GM18526 (cell line): ENCODE results near the gene SLC39A6.

ENCODE experiments used
- POLR2A ChIP-seq: IDR thresholded peaks from 3 replicates; pipeline ENCODE4 v1.6.1; 2011; ENCODE audit not compliant: insufficient read length; ENCODE audit errors: extremely low read depth

The SLC39A6 gene

GRCh38 chr18:36124841-36125240, 4.3 kb downstream of the SLC39A6 start:
- no peak for TF ChIP-seq POLR2A

GRCh38 chr18:36120297-36120696, 8.8 kb downstream of the SLC39A6 start:
- TF ChIP-seq POLR2A: no peak

- no peak for TF ChIP-seq POLR2A
Measured at GRCh38 chr18:36114738-36115137, 14.4 kb downstream of the SLC39A6 start.

GRCh38 chr18:36114251-36114650, 14.9 kb downstream of the SLC39A6 start:
- no peak for TF ChIP-seq POLR2A

GRCh38 chr18:36112302-36112701, 16.8 kb downstream of the SLC39A6 start:
- no peak for TF ChIP-seq POLR2A

GRCh38 chr18:36109737-36110136, 19.4 kb downstream of the SLC39A6 start:
- no peak for TF ChIP-seq POLR2A

- TF ChIP-seq POLR2A: no peak
Measured at GRCh38 chr18:36108601-36109000, 20.5 kb downstream of the SLC39A6 start.

GRCh38 chr18:36108196-36108595, 20.9 kb downstream of the SLC39A6 start:
- TF ChIP-seq POLR2A: no peak

- TF ChIP-seq POLR2A: no peak
Measured at GRCh38 chr18:36107477-36107876, 21.7 kb downstream of the SLC39A6 start.

- no peak for TF ChIP-seq POLR2A
Measured at GRCh38 chr18:36104749-36105148, 24.4 kb downstream of the SLC39A6 start.

GRCh38 chr18:36101943-36102342, 27.2 kb downstream of the SLC39A6 start:
- no peak for TF ChIP-seq POLR2A

GRCh38 chr18:36099311-36099710, 29.8 kb downstream of the SLC39A6 start:
- no peak for TF ChIP-seq POLR2A

GRCh38 chr18:36096955-36097354, 32.2 kb downstream of the SLC39A6 start:
- no peak for TF ChIP-seq POLR2A

GRCh38 chr18:36095936-36096519, 33.1 kb downstream of the SLC39A6 start:
- no peak for TF ChIP-seq POLR2A

- no peak for TF ChIP-seq POLR2A
Measured at GRCh38 chr18:36094431-36094830, 34.7 kb downstream of the SLC39A6 start.

- TF ChIP-seq POLR2A: no peak
Measured at GRCh38 chr18:36089001-36089400, 40.1 kb downstream of the SLC39A6 start.

- TF ChIP-seq POLR2A: no peak
Measured at GRCh38 chr18:36088256-36088655, 40.9 kb downstream of the SLC39A6 start.
